IPS-20b (cell line): ENCODE results near the gene HERPUD2.
"Not testable (repeated sequence)": the region's sequence is repeated elsewhere in the genome, so short reads cannot be mapped to it uniquely, and the experiment has no call there.

Experiments used
- H3K27ac ChIP-seq: one replicate; pipeline ENCODE4 v1.5.1; 2013; ENCODE audit warnings: low read length
- H3K27me3 ChIP-seq: 2 replicates; pipeline ENCODE4 v1.6.1; 2013; ENCODE audit warnings: mild to moderate bottlenecking, low read length, inconsistent platforms; ENCODE audit not compliant: insufficient read depth
- H3K36me3 ChIP-seq: 2 replicates; pipeline ENCODE4 v1.6.1; 2013; ENCODE audit warnings: low read depth, mild to moderate bottlenecking, inconsistent platforms, low read length, moderate library complexity; ENCODE audit not compliant: insufficient read depth
- H3K4me1 ChIP-seq: 2 replicates; pipeline ENCODE4 v1.6.1; 2013; ENCODE audit warnings: mild to moderate bottlenecking, control low read depth, inconsistent platforms, low read length, moderate library complexity; ENCODE audit not compliant: insufficient read depth
- H3K4me3 ChIP-seq: 2 replicates; pipeline ENCODE4 v1.5.1; 2013; ENCODE audit warnings: mild to moderate bottlenecking, low read length, inconsistent platforms
- H3K9ac ChIP-seq: 2 replicates; pipeline ENCODE4 v1.6.1; 2013; ENCODE audit warnings: low read depth, mild to moderate bottlenecking, inconsistent platforms, low read length, moderate library complexity
- H3K9me3 ChIP-seq: 2 replicates; pipeline ENCODE4 v1.6.1; 2013; ENCODE audit warnings: mild to moderate bottlenecking, low read depth, low read length, inconsistent platforms; ENCODE audit not compliant: insufficient read depth

Gene HERPUD2

GRCh38 chr7:35596061-35596460, 98.9 kb downstream of the HERPUD2 start:
- no peaks in the 10 kb centered on the region for H3K27me3 ChIP-seq

DNA sequence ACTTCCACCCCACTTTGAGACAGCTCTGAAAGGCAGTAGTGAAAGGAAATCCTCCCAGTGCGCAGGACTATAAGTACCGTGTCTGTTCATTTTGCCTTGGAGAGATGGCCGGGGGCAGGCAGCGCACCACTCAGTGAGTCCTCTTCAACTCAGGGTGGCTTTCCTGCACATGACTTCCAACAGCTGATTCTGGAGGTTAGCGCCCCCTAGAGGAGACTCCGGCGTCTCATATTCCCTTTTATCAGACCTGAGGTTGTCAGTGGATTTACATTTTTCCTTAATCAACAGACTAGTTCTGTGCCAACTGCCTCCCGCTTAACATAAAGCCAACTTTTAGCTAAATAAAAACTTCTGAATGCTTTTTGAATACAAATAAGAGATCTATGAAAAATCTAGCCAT, 101.0 kb downstream of the HERPUD2 start:
- no peaks in the 10 kb centered on the region for H3K36me3 ChIP-seq
- no peak overlapping the region for H3K27ac ChIP-seq
- H3K9me3 ChIP-seq: no peaks in the 10 kb centered on the region
- H3K4me1 ChIP-seq: 0 out of 2 replicates have a peak, but pooled peaks cover 3% of the 10 kb centered on the region
- H3K4me3 ChIP-seq: no peak overlapping the region
- H3K27me3 ChIP-seq: no peaks in the 10 kb centered on the region
- no peak overlapping the region for H3K9ac ChIP-seq

More at GRCh38 chr7:35596061-35596460, 98.9 kb downstream of the HERPUD2 start:
- 0 out of 2 replicates have a peak, but pooled peaks cover 3% of the 10 kb centered on the region for H3K4me1 ChIP-seq
- no peak overlapping the region for H3K9ac ChIP-seq
- no peak overlapping the region for H3K27ac ChIP-seq
- no peaks in the 10 kb centered on the region for H3K36me3 ChIP-seq
- no peaks in the 10 kb centered on the region for H3K9me3 ChIP-seq
- H3K4me3 ChIP-seq: no peak overlapping the region

DNA sequence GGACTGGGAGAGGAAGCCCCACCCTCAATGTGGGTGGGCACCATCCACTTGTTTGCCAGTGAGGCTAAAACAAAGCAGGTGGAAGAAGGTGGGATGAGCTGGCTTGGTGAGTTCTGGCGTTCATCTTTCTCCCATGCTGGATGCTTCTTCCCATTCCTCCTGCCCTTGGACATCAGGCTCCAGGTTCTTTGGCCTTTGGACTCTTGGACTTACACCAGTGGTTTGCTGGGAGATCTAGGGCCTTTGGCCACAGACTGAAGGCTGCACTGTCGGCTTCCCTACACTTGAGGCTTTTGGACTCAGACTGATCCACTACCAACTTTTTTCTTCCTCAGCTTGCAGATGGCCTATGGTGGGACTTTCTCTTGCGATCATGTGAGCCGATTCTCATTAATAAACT, 106.3 kb downstream of the HERPUD2 start:
- Histone ChIP-seq H3K9me3 (no peaks in the 10 kb centered on the region), H3K27me3 (no peaks in the 10 kb centered on the region), H3K4me1 (no peaks in the 10 kb centered on the region), H3K36me3 (no peaks in the 10 kb centered on the region), H3K27ac (no peak overlapping the region), H3K4me3 (no peak overlapping the region), H3K9ac (no peak overlapping the region)

DNA sequence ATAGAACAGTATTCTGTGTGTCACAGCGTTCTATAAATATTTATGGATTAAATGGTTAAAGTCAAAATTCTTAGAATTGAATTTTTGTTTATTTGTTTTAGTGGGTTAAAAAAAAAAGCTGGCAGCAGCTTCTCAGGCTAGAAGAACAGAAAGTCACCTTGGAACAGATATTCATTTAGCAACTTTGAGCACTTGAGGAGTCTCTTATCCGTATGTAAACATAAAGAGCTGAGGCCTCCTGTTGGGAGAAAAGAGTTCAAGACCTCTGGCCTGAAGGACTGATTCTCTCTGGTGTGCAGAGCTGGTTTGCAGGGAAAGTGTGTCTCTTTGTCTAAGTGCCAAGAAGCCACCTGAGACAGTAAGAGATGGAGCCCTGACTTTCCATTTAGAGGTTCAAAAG, 109.9 kb downstream of the HERPUD2 start:
- no peaks in the 10 kb centered on the region for H3K36me3 ChIP-seq
- no peaks in the 10 kb centered on the region for H3K9me3 ChIP-seq
- H3K27me3 ChIP-seq: no peaks in the 10 kb centered on the region
- H3K27ac ChIP-seq: no peak overlapping the region
- no peak overlapping the region for H3K4me3 ChIP-seq
- H3K9ac ChIP-seq: no peak overlapping the region
- H3K4me1 ChIP-seq: no peaks in the 10 kb centered on the region

- not testable (repeated sequence) for H3K27ac ChIP-seq, H3K9me3 ChIP-seq, H3K27me3 ChIP-seq, H3K4me1 ChIP-seq, H3K4me3 ChIP-seq, H3K9ac ChIP-seq, H3K36me3 ChIP-seq
Measured at GRCh38 chr7:35584533-35584932, 110.4 kb downstream of the HERPUD2 start.
